GM19452 (cell line): ENCODE results near the gene PDE11A.
"Not testable (repeated sequence)": the region's sequence is repeated elsewhere in the genome, so short reads cannot be mapped to it uniquely, and the experiment has no call there.

Experiments used
- ATAC-seq: cut with Tn5 transposase; IDR thresholded peaks from one replicate; pipeline ENCODE4 v1.9.1; 2021; ENCODE audit not compliant: unreplicated experiment

Gene PDE11A

GRCh38 chr2:178009813-178010212 lies 62.8 kb downstream of the PDE11A start:
- no peak for ATAC-seq

- ATAC-seq, result no peak
Measured at GRCh38 chr2:178008636-178009289, 63.8 kb downstream of the PDE11A start.

GRCh38 chr2:178006710-178007109 lies 65.9 kb downstream of the PDE11A start:
- ATAC-seq, result no peak

GRCh38 chr2:178005756-178006155 lies 66.8 kb downstream of the PDE11A start:
- ATAC-seq, result no peak

GRCh38 chr2:178002038-178002437 lies 70.5 kb downstream of the PDE11A start:
- no peak for ATAC-seq

- ATAC-seq, result no peak
Measured at GRCh38 chr2:177998996-177999395, 73.6 kb downstream of the PDE11A start.

GRCh38 chr2:177998006-177998405 lies 74.6 kb downstream of the PDE11A start:
- no peak for ATAC-seq

GRCh38 chr2:177992992-177993391 lies 79.6 kb downstream of the PDE11A start:
- no peak for ATAC-seq

GRCh38 chr2:177989029-177989885 lies 83.3 kb downstream of the PDE11A start:
- no peak for ATAC-seq

- no peak for ATAC-seq
Measured at GRCh38 chr2:177984749-177985148, 87.8 kb downstream of the PDE11A start.

- ATAC-seq, result no peak
Measured at GRCh38 chr2:177983183-177983788, 89.3 kb downstream of the PDE11A start.

GRCh38 chr2:177972782-177973181 lies 99.8 kb downstream of the PDE11A start:
- no peak for ATAC-seq

GRCh38 chr2:177972123-177972522 lies 100.5 kb downstream of the PDE11A start:
- ATAC-seq, result no peak

- no peak for ATAC-seq
Measured at GRCh38 chr2:177970670-177971454, 101.7 kb downstream of the PDE11A start.

- no peak for ATAC-seq
Measured at GRCh38 chr2:177964892-177965291, 107.7 kb downstream of the PDE11A start.

- no peak for ATAC-seq
Measured at GRCh38 chr2:177952151-177952550, 120.4 kb downstream of the PDE11A start.

- ATAC-seq, result not testable (repeated sequence)
Measured at GRCh38 chr2:177947598-177947997, 125.0 kb downstream of the PDE11A start.

GRCh38 chr2:177944530-177944929 lies 128.0 kb downstream of the PDE11A start:
- not testable (repeated sequence) for ATAC-seq

GRCh38 chr2:177942731-177943130 lies 129.8 kb downstream of the PDE11A start:
- ATAC-seq, result no peak

GRCh38 chr2:177939211-177939610 lies 133.4 kb downstream of the PDE11A start:
- ATAC-seq, result no peak

GRCh38 chr2:177930916-177931315 lies 141.7 kb downstream of the PDE11A start:
- no peak for ATAC-seq
